Right renal cortex interstitium (tissue), 3 donors: ENCODE data around the gene PEX7. TPM values are rescaled to one million over a fixed set of nuclear protein-coding genes. Genes with fewer than 3 reads are reported as not detected.
"Not testable (repeated sequence)": the region's sequence is repeated elsewhere in the genome, so short reads cannot be mapped to it uniquely, and the experiment has no call there.

Experiments
- DNase-seq, 3 donors: peaks; one replicate each; pipeline ENCODE4 v3.0.0-alpha.2; 2013; ENCODE audit warnings: low read depth in 3 of 3, low spot score in 2 of 3
- polyA plus RNA-seq, 3 donors: library from polyadenylated mRNA; unstranded; fragments of 120-200 nt; gene quantifications; one replicate each; pipeline ENCODE4 v1.2.1, GENCODE V29; 2013; ENCODE audit not compliant: insufficient read length in 3 of 3

The PEX7 gene
- polyA plus RNA-seq, result 10 to 100 TPM; 13.8 to 16.7 (median 14.1) TPM

GRCh38 chr6:136822376-136823127 lies at the start of gene PEX7:
PEX7 (plus strand) TSS chr6:136822592; CDS start chr6:136822666, 74 bp downstream.
- peak; percentile 74 to 90 (median 79) for DNase-seq

- no peak for DNase-seq
Observed at GRCh38 chr6:136772685-136773472, 49.5 kb upstream of the PEX7 start.

- DNase-seq, result no peak
Observed at GRCh38 chr6:136773473-136773796, 49.0 kb upstream of the PEX7 start.

- no peak for DNase-seq
Observed at GRCh38 chr6:136774228-136775041, 48.0 kb upstream of the PEX7 start.

- no peak for DNase-seq
Observed at GRCh38 chr6:136775081-136775480, 47.3 kb upstream of the PEX7 start.

GRCh38 chr6:136775548-136775947 lies 46.8 kb upstream of the PEX7 start:
- DNase-seq, result no peak

GRCh38 chr6:136777651-136778050 lies 44.7 kb upstream of the PEX7 start:
- DNase-seq, result no peak

GRCh38 chr6:136779682-136780081 lies 42.7 kb upstream of the PEX7 start:
- DNase-seq, result no peak

GRCh38 chr6:136780972-136781371 lies 41.4 kb upstream of the PEX7 start:
- DNase-seq, result no peak

- no peak for DNase-seq
Observed at GRCh38 chr6:136782021-136782770, 40.2 kb upstream of the PEX7 start.

GRCh38 chr6:136783021-136783420 lies 39.4 kb upstream of the PEX7 start:
- no peak for DNase-seq

- no peak for DNase-seq
Observed at GRCh38 chr6:136783495-136784270, 38.7 kb upstream of the PEX7 start.

- DNase-seq, result no peak
Observed at GRCh38 chr6:136784271-136784664, 38.1 kb upstream of the PEX7 start.

GRCh38 chr6:136784910-136785746 lies 37.3 kb upstream of the PEX7 start:
- DNase-seq, result no peak

GRCh38 chr6:136786658-136787057 lies 35.7 kb upstream of the PEX7 start:
- DNase-seq, result no peak

- DNase-seq, result no peak
Observed at GRCh38 chr6:136787726-136788068, 34.7 kb upstream of the PEX7 start.

GRCh38 chr6:136788069-136788902 lies 34.1 kb upstream of the PEX7 start:
- no peak for DNase-seq

GRCh38 chr6:136789440-136789839 lies 33.0 kb upstream of the PEX7 start:
- DNase-seq, result not testable (repeated sequence)
